ENCODE measurements around the gene TP53I11. TPM values are rescaled to one million over a fixed set of nuclear protein-coding genes. Genes with fewer than 3 reads are reported as not detected.

Gene TP53I11
- total and polyA plus RNA-seq, 8 donors, result 45.7 to 95.5 (median 58.2) TPM

- Histone ChIP-seq H3K4me1 (peaks cover 0 to 11% of the 10 kb centered on the region in 2 donors), H3K27ac (no peak overlapping the region), H3K4me3 (no peak overlapping the region), H3K36me3 (no peaks in the 10 kb centered on the region), H3K9me3 (no peaks in the 10 kb centered on the region), H3K27me3 (peaks cover 0 to 5% of the 10 kb centered on the region in 2 donors)
- intact Hi-C loops (cut with DNase I), result no loop called here
- no peak for DNase-seq
- no peak for TF ChIP-seq CTCF (IDR thresholded peaks at IDR 0.05)
- no peak for ATAC-seq
These were observed 66.6 kb downstream of the TP53I11 start for GRCh38 chr11:44884056-44884455.

GRCh38 chr11:44883277-44883676 lies 67.4 kb downstream of the TP53I11 start:
- H3K9me3 ChIP-seq, result no peaks in the 10 kb centered on the region
- no peak overlapping the region for H3K4me3 ChIP-seq
- no peaks in the 10 kb centered on the region for H3K36me3 ChIP-seq
- no peak for ATAC-seq
- no peak for TF ChIP-seq CTCF (IDR thresholded peaks at IDR 0.05)
- no peak for DNase-seq
- intact Hi-C loops (cut with DNase I), result no loop called here
- H3K27me3 ChIP-seq, result peaks cover 0 to 13% of the 10 kb centered on the region in 2 donors
- no peak overlapping the region for H3K27ac ChIP-seq
- peaks cover 0 to 11% of the 10 kb centered on the region in 2 donors for H3K4me1 ChIP-seq

Other genes starting within 250 kb of the TP53I11 start
- gene TSPAN18, start 223.9 kb downstream of the TP53I11 start, total RNA-seq, result 10 to 100 TPM; 27.2 to 31.4 TPM
- gene TSPAN18, start 223.9 kb downstream of the TP53I11 start, polyA plus RNA-seq (ENCODE audit: insufficient read length in 6 of 6), result 10 to 100 TPM; 59.5 to 85.8 (median 66.6) TPM
- 10 to 100 TPM; 13.6 to 13.8 TPM for gene PRDM11, start 195.8 kb upstream of the TP53I11 start, total RNA-seq
- 10 to 100 TPM; 18.3 to 29.6 (median 24.3) TPM for gene PRDM11, start 195.8 kb upstream of the TP53I11 start, polyA plus RNA-seq (ENCODE audit: insufficient read length in 6 of 6)